ENCODE measurements around the gene ROM1.

GRCh38 chr11:62599901-62600300, 13.2 kb upstream of the ROM1 start:
- no peak for TF ChIP-seq CTCF (IDR thresholded peaks at IDR 0.05; ENCODE audit: borderline replicate concordance, extremely low read depth, low read length, poor library complexity, severe bottlenecking)
- TF ChIP-seq EZH2 (IDR thresholded peaks at IDR 0.05; ENCODE audit: borderline replicate concordance, low read depth, low read length, severe bottlenecking) = no peak

Data from DND-41 (cell line).